Panc1 (cell line): ENCODE data around the gene SFTPB. TPM values are rescaled to one million over a fixed set of nuclear protein-coding genes. Genes with fewer than 3 reads are reported as not detected.

ENCODE experiments used
- ATAC-seq: fragments of 200-7000 bp; cut with Tn5 transposase; 2 replicates; pipeline ENCODE4 v1.9.1; 2020; ENCODE audit warnings: mild to moderate bottlenecking, moderate library complexity
- BruUV-seq: library from RNA; stranded (reverse); fragments of 400-500 nt; replicated peaks from 2 replicates; lab custom pipeline; 2021; lab: Mats Ljungman, UMichigan
- CTCF ChIA-PET: fragments of 300-600 bp; sonication (Branson Sonifier 250); formaldehyde crosslinking; loops from one replicate; lab custom pipeline; 2022; ENCODE audit warnings: antibody characterized with exemption; lab: Charles Lee
- POLR2A ChIA-PET: fragments of 300-600 bp; sonication (Branson Sonifier 250); formaldehyde crosslinking; loops from one replicate; lab custom pipeline; 2022; ENCODE audit warnings: antibody characterized with exemption; lab: Charles Lee
- DNase-seq: peaks from one replicate; pipeline ENCODE4 v3.0.0-alpha.2; 2010; ENCODE audit warnings: low read depth, low spot score
- H3K27ac ChIP-seq: 2 replicates; pipeline ENCODE4 v1.5.1; 2011; ENCODE audit warnings: mild to moderate bottlenecking, low read length, inconsistent platforms
- H3K27me3 ChIP-seq: fragments of 200-500 bp; sonication (Bioruptor generic); 2 replicates; pipeline ENCODE4 v1.6.0; 2014; ENCODE audit warnings: low read length, inconsistent platforms; ENCODE audit not compliant: control insufficient read depth, insufficient read depth
- H3K36me3 ChIP-seq: fragments of 200-500 bp; sonication (Bioruptor generic); 2 replicates; pipeline ENCODE4 v1.5.1; 2014; ENCODE audit warnings: inconsistent platforms, mild to moderate bottlenecking, low read length, moderate library complexity; ENCODE audit not compliant: control insufficient read depth, insufficient read depth
- H3K4me1 ChIP-seq: 2 replicates; pipeline ENCODE4 v1.5.1; 2011; ENCODE audit warnings: inconsistent platforms, mild to moderate bottlenecking, low read length, moderate library complexity; ENCODE audit not compliant: control insufficient read depth, insufficient read depth
- H3K4me3 ChIP-seq, 2 experiments: 2 replicates each; pipeline ENCODE4 v1.5.1; 2011 to 2012; ENCODE audit warnings: low read depth in 2 of 2, low read length in 2 of 2, mild to moderate bottlenecking in 2 of 2, inconsistent platforms in 1 of 2, moderate library complexity in 1 of 2
- H3K9me3 ChIP-seq: fragments of 200-500 bp; sonication (Bioruptor generic); 2 replicates; pipeline ENCODE4 v1.5.1; 2014; ENCODE audit warnings: low read depth, mild to moderate bottlenecking, inconsistent platforms, low read length, moderate library complexity; ENCODE audit not compliant: control insufficient read depth, insufficient read depth
- POLR2AphosphoS5 ChIP-seq: IDR thresholded peaks from 2 replicates; pipeline ENCODE4 v1.6.1; 2012; ENCODE audit warnings: mild to moderate bottlenecking, low read depth, low read length, moderate library complexity
- REST ChIP-seq, 2 experiments: IDR thresholded peaks; 2 replicates each; pipeline ENCODE4 v1.6.1; 2011 to 2012; ENCODE audit warnings: low read depth in 2 of 2, control low read depth in 1 of 2, low read length in 1 of 2, mild to moderate bottlenecking in 1 of 2, moderate library complexity in 1 of 2; ENCODE audit not compliant: insufficient read depth in 1 of 2
- SIN3A ChIP-seq: IDR thresholded peaks from 2 replicates; pipeline ENCODE4 v1.6.1; 2012; ENCODE audit warnings: low read depth, mild to moderate bottlenecking, low read length, moderate library complexity, borderline replicate concordance; ENCODE audit not compliant: insufficient read depth
- TCF7L2 ChIP-seq: IDR thresholded peaks from 2 replicates; pipeline ENCODE4 v1.6.1; 2011; ENCODE audit warnings: mild to moderate bottlenecking, low read depth, low read length, inconsistent platforms
- in situ Hi-C: cut with HindIII; loops from 2 replicates; pipeline ENCODE4 v1.10.0; 2016; ENCODE audit warnings: low sequenced_read_pairs, low pct_unique_long_range_greater_than_20kb
- intact Hi-C: fragments of 100-400 bp; cut with micrococcal nuclease; formaldehyde crosslinking; loops from one replicate; pipeline ENCODE4 v1.10.0; 2022; ENCODE audit not compliant: unreplicated experiment
- total RNA-seq: library from RNA; stranded (reverse); gene quantifications from one replicate; pipeline ENCODE4 v1.2.1, GENCODE V29; 2021; ENCODE audit not compliant: unreplicated experiment
- TF ChIP-seq, protein P1 (sequence below): fragments of 450-650 bp; IDR thresholded peaks from 2 replicates; pipeline ENCODE4 v1.5.1; 2017; ENCODE audit warnings: mild to moderate bottlenecking

Gene SFTPB
- total RNA-seq, 1 experiment from 2014 or later, result 5.6 TPM

GRCh38 chr2:85665264-85665937, 2.6 kb downstream of the SFTPB start:
- in situ Hi-C loops, result no loop called here
- ATAC-seq, result no peak

DNA sequence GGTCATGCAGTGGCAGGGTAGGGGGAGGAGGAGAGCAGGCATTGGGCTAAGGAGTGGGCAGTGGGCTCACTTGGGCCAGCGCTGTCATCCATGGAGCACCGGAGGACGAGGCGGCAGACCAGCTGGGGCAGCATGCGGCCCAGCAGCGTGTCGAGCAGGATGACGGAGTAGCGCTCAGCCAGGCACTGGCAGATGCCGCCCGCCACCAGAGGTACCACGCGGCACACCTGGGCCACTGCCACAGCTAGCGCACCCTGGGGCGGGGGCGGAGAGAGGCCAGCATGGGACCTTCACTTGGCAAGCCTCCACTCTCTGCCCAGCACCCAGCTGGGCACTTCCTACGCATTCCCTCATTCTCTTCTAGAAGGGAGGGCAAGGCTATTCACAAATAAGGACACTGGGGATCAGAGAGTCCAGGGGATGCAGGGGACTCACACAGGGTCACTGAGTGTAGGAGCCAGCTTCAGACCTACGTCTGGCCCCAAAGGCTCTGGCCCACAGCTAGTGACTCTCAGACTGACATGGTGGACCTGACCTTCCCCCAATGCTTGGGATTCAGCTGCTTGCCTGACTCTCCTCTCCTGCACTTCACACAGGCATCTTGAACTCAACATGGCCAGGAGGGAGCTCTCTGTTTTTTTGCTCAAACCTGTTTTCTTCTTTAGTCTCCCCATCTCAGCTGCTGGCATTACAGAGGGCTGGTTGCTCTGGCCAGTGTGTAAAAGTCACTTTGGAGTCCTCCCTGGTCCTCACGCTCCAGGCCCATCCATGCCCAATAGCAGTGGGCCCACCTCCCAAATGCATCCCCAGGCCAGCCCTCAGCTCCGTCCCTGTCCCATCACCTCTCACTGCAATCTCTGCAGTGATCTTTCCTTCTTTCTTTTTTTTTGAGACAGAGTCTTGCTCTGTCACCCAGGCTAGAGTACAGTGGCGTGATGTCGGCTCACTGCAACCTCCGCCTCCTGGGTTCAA, 4.1 kb downstream of the SFTPB start:
- intact Hi-C loops, result no loop called here
- H3K9me3 ChIP-seq, result no peaks in the 10 kb centered on the region
- no peaks in the 10 kb centered on the region for H3K36me3 ChIP-seq
- in situ Hi-C loops, result no loop called here
- no peaks in the 10 kb centered on the region for H3K27me3 ChIP-seq
- ChIA-PET POLR2A (no interaction called here), CTCF (no interaction called here)
- H3K27ac ChIP-seq, result no peak overlapping the region
- BruUV-seq, result no TSS peak
- no peaks in the 10 kb centered on the region for H3K4me1 ChIP-seq
- H3K4me3 ChIP-seq, result no peak overlapping the region
- ATAC-seq (no peak), DNase-seq (no peak)
- no peak for TF ChIP-seq POLR2AphosphoS5
- TF ChIP-seq SIN3A, result no peak
- no peak for TF ChIP-seq REST (IDR thresholded peaks at IDR 0.05; ENCODE audit: insufficient read depth in 1 of 2, low read depth in 2 of 2, low read length in 1 of 2)
- TF ChIP-seq TCF7L2, result no peak

More at GRCh38 chr2:85665264-85665937, 2.6 kb downstream of the SFTPB start:
- Histone ChIP-seq H3K36me3 (no peaks in the 10 kb centered on the region), H3K27ac (no peak overlapping the region), H3K4me1 (no peaks in the 10 kb centered on the region), H3K27me3 (no peaks in the 10 kb centered on the region), H3K4me3 (no peak overlapping the region), H3K9me3 (no peaks in the 10 kb centered on the region)
- no peak for DNase-seq
- BruUV-seq, result no TSS peak
- ChIA-PET POLR2A (no interaction called here), CTCF (interaction anchor here (0.5 kb wide), 1 partner anchor 30 kb away, joined by 6 read pairs; no protein-coding TSS in a partner anchor)
- TF ChIP-seq REST (IDR thresholded peaks at IDR 0.05; ENCODE audit: insufficient read depth in 1 of 2, low read depth in 2 of 2, low read length in 1 of 2) (no peak), SIN3A (no peak), TCF7L2 (no peak), POLR2AphosphoS5 (no peak)
- TF ChIP-seq, protein P1, sequence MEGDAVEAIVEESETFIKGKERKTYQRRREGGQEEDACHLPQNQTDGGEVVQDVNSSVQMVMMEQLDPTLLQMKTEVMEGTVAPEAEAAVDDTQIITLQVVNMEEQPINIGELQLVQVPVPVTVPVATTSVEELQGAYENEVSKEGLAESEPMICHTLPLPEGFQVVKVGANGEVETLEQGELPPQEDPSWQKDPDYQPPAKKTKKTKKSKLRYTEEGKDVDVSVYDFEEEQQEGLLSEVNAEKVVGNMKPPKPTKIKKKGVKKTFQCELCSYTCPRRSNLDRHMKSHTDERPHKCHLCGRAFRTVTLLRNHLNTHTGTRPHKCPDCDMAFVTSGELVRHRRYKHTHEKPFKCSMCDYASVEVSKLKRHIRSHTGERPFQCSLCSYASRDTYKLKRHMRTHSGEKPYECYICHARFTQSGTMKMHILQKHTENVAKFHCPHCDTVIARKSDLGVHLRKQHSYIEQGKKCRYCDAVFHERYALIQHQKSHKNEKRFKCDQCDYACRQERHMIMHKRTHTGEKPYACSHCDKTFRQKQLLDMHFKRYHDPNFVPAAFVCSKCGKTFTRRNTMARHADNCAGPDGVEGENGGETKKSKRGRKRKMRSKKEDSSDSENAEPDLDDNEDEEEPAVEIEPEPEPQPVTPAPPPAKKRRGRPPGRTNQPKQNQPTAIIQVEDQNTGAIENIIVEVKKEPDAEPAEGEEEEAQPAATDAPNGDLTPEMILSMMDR, result no peak
- intact Hi-C loops, result no loop called here
